Neural cell (in vitro differentiated cells): ENCODE measurements around the gene MMP15. TPM values are rescaled to one million over a fixed set of nuclear protein-coding genes. Genes with fewer than 3 reads are reported as not detected.

Experiments used
- H2AFZ ChIP-seq: fragments of 200-600, 300-800 bp; sonication (generic), shearing (Covaris generic); 2 replicates; pipeline ENCODE4 v1.6.0; 2014; ENCODE audit warnings: low read depth, mild to moderate bottlenecking, antibody characterized with exemption, low read length, moderate library complexity
- H3F3A ChIP-seq: fragments of 200-600 bp; shearing (Covaris generic); 2 replicates; pipeline ENCODE4 v1.6.1; 2016; ENCODE audit warnings: mild to moderate bottlenecking, moderate library complexity, mixed read lengths, antibody characterized with exemption, low read length; ENCODE audit not compliant: insufficient read depth, poor library complexity, severe bottlenecking
- H3K27ac ChIP-seq: fragments of 200-600, 300-800 bp; sonication (generic), shearing (Covaris generic); 2 replicates; pipeline ENCODE4 v1.5.1; 2014; ENCODE audit warnings: mild to moderate bottlenecking, low read length, moderate library complexity
- H3K27me3 ChIP-seq: fragments of 300-800, 200-600 bp; sonication (generic), shearing (Covaris generic); 2 replicates; pipeline ENCODE4 v1.6.0; 2014; ENCODE audit warnings: mild to moderate bottlenecking, low read depth, low read length, moderate library complexity; ENCODE audit not compliant: insufficient read depth
- H3K36me3 ChIP-seq: fragments of 300-800, 200-600 bp; sonication (generic), shearing (Covaris generic); 2 replicates; pipeline ENCODE4 v1.5.1; 2014; ENCODE audit warnings: mild to moderate bottlenecking, antibody characterized with exemption, low read length, moderate library complexity; ENCODE audit not compliant: insufficient read depth
- H3K4me2 ChIP-seq: fragments of 300-800, 200-600 bp; sonication (generic), shearing (Covaris generic); 2 replicates; pipeline ENCODE4 v1.6.0; 2014; ENCODE audit warnings: mild to moderate bottlenecking, low read length
- H3K4me3 ChIP-seq: fragments of 300-800, 200-600 bp; sonication (generic), shearing (Covaris generic); 2 replicates; pipeline ENCODE4 v1.5.1; 2014; ENCODE audit warnings: mild to moderate bottlenecking, low read length, moderate library complexity
- H3K79me2 ChIP-seq: fragments of 200-600 bp; shearing (Covaris generic); replicated peaks from 2 replicates; pipeline ENCODE4 v1.6.0; 2014; ENCODE audit warnings: mild to moderate bottlenecking, low read length, moderate library complexity; ENCODE audit not compliant: insufficient read depth
- H3K9ac ChIP-seq: fragments of 300-800, 200-600 bp; sonication (generic), shearing (Covaris generic); 2 replicates; pipeline ENCODE4 v1.6.1; 2016; ENCODE audit warnings: mild to moderate bottlenecking, low read length, mixed read lengths
- H3K9me2 ChIP-seq: fragments of 200-600 bp; shearing (Covaris generic); 2 replicates; pipeline ENCODE4 v1.6.1; 2016; ENCODE audit warnings: mild to moderate bottlenecking, low read length, mixed read lengths; ENCODE audit not compliant: insufficient read depth
- H3K9me3 ChIP-seq: fragments of 200-600, 300-800 bp; sonication (generic), shearing (Covaris generic); 2 replicates; pipeline ENCODE4 v1.6.1; 2016; ENCODE audit warnings: mild to moderate bottlenecking, mixed run types, low read length, moderate library complexity, mixed read lengths
- H4K20me1 ChIP-seq: fragments of 200-600 bp; shearing (Covaris generic); 2 replicates; pipeline ENCODE4 v1.6.1; 2016; ENCODE audit warnings: mild to moderate bottlenecking, mixed run types; ENCODE audit not compliant: insufficient read depth
- EP300 ChIP-seq: fragments of 450-650 bp; conservative IDR thresholded peaks from 2 replicates; pipeline ENCODE4 v1.6.1; 2014; ENCODE audit warnings: antibody characterized with exemption, mild to moderate bottlenecking, moderate library complexity; ENCODE audit not compliant: poor library complexity, severe bottlenecking
- EZH2 ChIP-seq: fragments of 200-600, 300-800 bp; shearing (Covaris generic), sonication (generic); IDR thresholded peaks from 2 replicates; pipeline ENCODE4 v1.6.1; 2014; ENCODE audit warnings: antibody characterized with exemption, low read length, borderline replicate concordance, mild to moderate bottlenecking; ENCODE audit not compliant: insufficient read depth, poor library complexity, severe bottlenecking
- MXI1 ChIP-seq: fragments of 450-650 bp; conservative IDR thresholded peaks from 2 replicates; pipeline ENCODE4 v1.6.1; 2014; ENCODE audit warnings: antibody characterized with exemption, mild to moderate bottlenecking; ENCODE audit not compliant: poor library complexity, severe bottlenecking
- POLR2AphosphoS5 ChIP-seq: IDR thresholded peaks from 2 replicates; pipeline ENCODE4 v1.6.1; 2012
- RAD21 ChIP-seq: fragments of 450-650 bp; conservative IDR thresholded peaks from 2 replicates; pipeline ENCODE4 v1.6.1; 2014; ENCODE audit warnings: antibody characterized with exemption, mild to moderate bottlenecking, moderate library complexity
- SMC3 ChIP-seq: fragments of 450-650 bp; conservative IDR thresholded peaks from 2 replicates; pipeline ENCODE4 v1.6.1; 2014; ENCODE audit warnings: antibody characterized with exemption, mild to moderate bottlenecking, moderate library complexity; ENCODE audit not compliant: poor library complexity
- TAF1 ChIP-seq: IDR thresholded peaks from 2 replicates; pipeline ENCODE4 v1.6.1; 2012; ENCODE audit warnings: low read depth
- polyA plus RNA-seq: library from polyadenylated mRNA; depleted of rRNA; stranded (reverse); fragments of >200 nt; gene quantifications from 2 replicates; pipeline ENCODE4 v1.2.3, GENCODE V29; 2014
- TF ChIP-seq, protein P1 (sequence below): IDR thresholded peaks from 2 replicates; pipeline ENCODE4 v1.6.1; 2012; ENCODE audit warnings: borderline replicate concordance
- TF ChIP-seq, protein P2 (sequence below): fragments of 450-650 bp; IDR thresholded peaks from 2 replicates; pipeline ENCODE4 v1.5.1; 2014; ENCODE audit warnings: antibody characterized with exemption, mild to moderate bottlenecking, moderate library complexity; ENCODE audit not compliant: poor library complexity, severe bottlenecking

MMP15 gene
- polyA plus RNA-seq, 1 donor from 2014 or later: 18.5 TPM

DNA sequence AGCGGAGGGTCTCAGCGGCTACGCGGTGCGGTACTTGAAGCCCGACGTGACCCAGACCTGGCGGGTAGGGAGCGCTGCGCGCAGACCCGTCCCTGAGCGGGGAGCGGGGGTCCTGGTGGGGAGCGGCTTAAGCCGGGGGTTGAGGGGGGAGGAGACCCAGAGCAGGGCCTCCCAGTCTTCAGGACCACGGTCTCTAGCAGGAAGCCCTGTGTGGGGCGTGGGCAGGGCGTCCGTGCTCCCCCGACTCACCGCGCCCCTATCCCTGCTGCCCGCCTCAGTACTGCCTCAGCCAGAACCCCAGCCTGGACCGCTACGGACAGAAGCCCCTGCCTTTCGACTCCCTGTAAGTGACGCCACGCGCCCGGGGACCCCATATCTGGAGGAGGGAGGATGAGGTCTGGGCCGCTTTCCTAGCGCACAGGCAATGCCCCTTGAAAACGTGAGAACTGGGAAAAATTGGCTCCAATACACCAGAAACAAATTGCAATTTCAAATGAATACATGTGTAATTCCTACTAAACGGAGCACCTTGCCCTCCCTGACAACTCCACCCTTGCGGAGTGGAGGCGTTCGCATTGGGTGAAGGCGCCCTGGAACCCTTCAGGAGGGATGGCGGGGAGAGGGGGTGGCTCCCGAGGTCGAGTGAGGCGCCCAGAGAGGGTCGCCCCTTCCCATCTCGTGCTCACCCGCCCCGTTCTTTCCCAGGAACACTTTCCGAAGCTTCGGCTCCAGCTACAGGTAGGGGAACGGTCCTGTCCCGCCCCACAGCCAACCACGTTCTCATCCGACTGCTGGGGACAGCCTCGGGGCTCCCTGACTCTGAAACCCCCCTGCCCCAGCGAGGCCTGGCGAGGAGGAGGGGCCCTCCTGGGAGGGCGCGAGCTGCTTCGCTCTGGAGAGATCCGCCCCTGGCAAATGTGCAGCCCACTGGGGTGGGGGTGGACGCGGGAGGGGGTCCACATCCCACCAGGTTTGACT lies 40.1 kb upstream of the MMP15 start:
- peak overlapping the region; percentile 68 for H3K4me3 ChIP-seq
- no peak overlapping the region for H2AFZ ChIP-seq
- no peaks in the 10 kb centered on the region for H3K36me3 ChIP-seq
- no peak overlapping the region for H3K27ac ChIP-seq
- no peak for TF ChIP-seq POLR2AphosphoS5
- TF ChIP-seq RAD21: no peak
- TF ChIP-seq EP300: no peak
- TF ChIP-seq, protein P1, sequence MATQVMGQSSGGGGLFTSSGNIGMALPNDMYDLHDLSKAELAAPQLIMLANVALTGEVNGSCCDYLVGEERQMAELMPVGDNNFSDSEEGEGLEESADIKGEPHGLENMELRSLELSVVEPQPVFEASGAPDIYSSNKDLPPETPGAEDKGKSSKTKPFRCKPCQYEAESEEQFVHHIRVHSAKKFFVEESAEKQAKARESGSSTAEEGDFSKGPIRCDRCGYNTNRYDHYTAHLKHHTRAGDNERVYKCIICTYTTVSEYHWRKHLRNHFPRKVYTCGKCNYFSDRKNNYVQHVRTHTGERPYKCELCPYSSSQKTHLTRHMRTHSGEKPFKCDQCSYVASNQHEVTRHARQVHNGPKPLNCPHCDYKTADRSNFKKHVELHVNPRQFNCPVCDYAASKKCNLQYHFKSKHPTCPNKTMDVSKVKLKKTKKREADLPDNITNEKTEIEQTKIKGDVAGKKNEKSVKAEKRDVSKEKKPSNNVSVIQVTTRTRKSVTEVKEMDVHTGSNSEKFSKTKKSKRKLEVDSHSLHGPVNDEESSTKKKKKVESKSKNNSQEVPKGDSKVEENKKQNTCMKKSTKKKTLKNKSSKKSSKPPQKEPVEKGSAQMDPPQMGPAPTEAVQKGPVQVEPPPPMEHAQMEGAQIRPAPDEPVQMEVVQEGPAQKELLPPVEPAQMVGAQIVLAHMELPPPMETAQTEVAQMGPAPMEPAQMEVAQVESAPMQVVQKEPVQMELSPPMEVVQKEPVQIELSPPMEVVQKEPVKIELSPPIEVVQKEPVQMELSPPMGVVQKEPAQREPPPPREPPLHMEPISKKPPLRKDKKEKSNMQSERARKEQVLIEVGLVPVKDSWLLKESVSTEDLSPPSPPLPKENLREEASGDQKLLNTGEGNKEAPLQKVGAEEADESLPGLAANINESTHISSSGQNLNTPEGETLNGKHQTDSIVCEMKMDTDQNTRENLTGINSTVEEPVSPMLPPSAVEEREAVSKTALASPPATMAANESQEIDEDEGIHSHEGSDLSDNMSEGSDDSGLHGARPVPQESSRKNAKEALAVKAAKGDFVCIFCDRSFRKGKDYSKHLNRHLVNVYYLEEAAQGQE: no peak
- no peak for TF ChIP-seq EZH2
- no peak for TF ChIP-seq SMC3
- TF ChIP-seq, protein P2, sequence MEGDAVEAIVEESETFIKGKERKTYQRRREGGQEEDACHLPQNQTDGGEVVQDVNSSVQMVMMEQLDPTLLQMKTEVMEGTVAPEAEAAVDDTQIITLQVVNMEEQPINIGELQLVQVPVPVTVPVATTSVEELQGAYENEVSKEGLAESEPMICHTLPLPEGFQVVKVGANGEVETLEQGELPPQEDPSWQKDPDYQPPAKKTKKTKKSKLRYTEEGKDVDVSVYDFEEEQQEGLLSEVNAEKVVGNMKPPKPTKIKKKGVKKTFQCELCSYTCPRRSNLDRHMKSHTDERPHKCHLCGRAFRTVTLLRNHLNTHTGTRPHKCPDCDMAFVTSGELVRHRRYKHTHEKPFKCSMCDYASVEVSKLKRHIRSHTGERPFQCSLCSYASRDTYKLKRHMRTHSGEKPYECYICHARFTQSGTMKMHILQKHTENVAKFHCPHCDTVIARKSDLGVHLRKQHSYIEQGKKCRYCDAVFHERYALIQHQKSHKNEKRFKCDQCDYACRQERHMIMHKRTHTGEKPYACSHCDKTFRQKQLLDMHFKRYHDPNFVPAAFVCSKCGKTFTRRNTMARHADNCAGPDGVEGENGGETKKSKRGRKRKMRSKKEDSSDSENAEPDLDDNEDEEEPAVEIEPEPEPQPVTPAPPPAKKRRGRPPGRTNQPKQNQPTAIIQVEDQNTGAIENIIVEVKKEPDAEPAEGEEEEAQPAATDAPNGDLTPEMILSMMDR: no peak
- no peak for TF ChIP-seq MXI1
- no peak for TF ChIP-seq TAF1
- peaks cover 30% of the 10 kb centered on the region for H3K27me3 ChIP-seq
- no peaks in the 10 kb centered on the region for H3K79me2 ChIP-seq
- no peaks in the 10 kb centered on the region for H3K9me3 ChIP-seq
- no peaks in the 10 kb centered on the region for H4K20me1 ChIP-seq
- H3K4me2 ChIP-seq: peak overlapping the region; percentile 44
- no peaks in the 10 kb centered on the region for H3K9me2 ChIP-seq
- peak overlapping the region; percentile 45 for H3K9ac ChIP-seq
- no peaks in the 10 kb centered on the region for H3F3A ChIP-seq

DNA sequence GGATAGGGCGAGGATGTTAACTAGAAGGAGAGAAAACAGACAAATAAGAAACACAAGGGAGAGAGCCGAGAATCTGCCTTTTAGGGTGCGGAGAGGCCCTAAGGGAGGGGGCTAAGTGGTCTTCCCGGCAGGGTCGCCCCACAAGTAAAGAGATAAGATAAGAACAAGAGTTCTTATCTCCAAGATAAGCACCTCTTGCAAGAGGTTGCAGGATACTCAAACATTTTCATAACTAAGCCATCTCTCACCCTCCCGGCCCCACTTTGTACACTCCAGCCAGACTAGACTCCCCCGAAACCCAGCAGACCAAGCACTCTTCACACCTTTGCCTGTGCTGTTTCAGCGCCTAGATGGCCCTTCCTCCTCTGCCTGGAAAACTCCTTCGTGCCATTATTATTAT lies 39.4 kb upstream of the MMP15 start:
- no peaks in the 10 kb centered on the region for H3K36me3 ChIP-seq
- TF ChIP-seq EZH2: no peak
- no peak for TF ChIP-seq POLR2AphosphoS5
- no peak for TF ChIP-seq MXI1
- no peak for TF ChIP-seq SMC3
- no peak for TF ChIP-seq TAF1
- TF ChIP-seq EP300: no peak
- TF ChIP-seq RAD21: no peak
- TF ChIP-seq, protein P2: no peak
- TF ChIP-seq, protein P1: no peak
- H3K9ac ChIP-seq: no peak overlapping the region
- H4K20me1 ChIP-seq: no peaks in the 10 kb centered on the region
- no peaks in the 10 kb centered on the region for H3K9me2 ChIP-seq
- H3K79me2 ChIP-seq: no peaks in the 10 kb centered on the region
- peaks cover 30% of the 10 kb centered on the region for H3K27me3 ChIP-seq
- peak overlapping the region; percentile 68 for H3K4me3 ChIP-seq
- no peak overlapping the region for H2AFZ ChIP-seq
- no peak overlapping the region for H3K4me2 ChIP-seq
- no peak overlapping the region for H3K27ac ChIP-seq
- H3F3A ChIP-seq: no peaks in the 10 kb centered on the region
- H3K9me3 ChIP-seq: no peaks in the 10 kb centered on the region
